ENCODE measurements around the gene C1QTNF1.

Gene C1QTNF1

GRCh38 chr17:79034931-79035485 is 11.0 kb downstream of the C1QTNF1 start:
- TF ChIP-seq CTCF (IDR thresholded peaks at IDR 0.05), result no peak

GRCh38 chr17:79035686-79036085 is 11.7 kb downstream of the C1QTNF1 start:
- TF ChIP-seq CTCF (IDR thresholded peaks at IDR 0.05), result no peak

- no peak for TF ChIP-seq CTCF (IDR thresholded peaks at IDR 0.05)
Measured at GRCh38 chr17:79036181-79036580, 12.2 kb downstream of the C1QTNF1 start.

GRCh38 chr17:79036596-79036995 is 12.6 kb downstream of the C1QTNF1 start:
- TF ChIP-seq CTCF (IDR thresholded peaks at IDR 0.05), result no peak

- no peak for TF ChIP-seq CTCF (IDR thresholded peaks at IDR 0.05)
Measured at GRCh38 chr17:79038545-79039135, 14.7 kb downstream of the C1QTNF1 start.

GRCh38 chr17:79039171-79039570 is 15.2 kb downstream of the C1QTNF1 start:
- no peak for TF ChIP-seq CTCF (IDR thresholded peaks at IDR 0.05)

- no peak for TF ChIP-seq CTCF (IDR thresholded peaks at IDR 0.05)
Measured at GRCh38 chr17:79039886-79040285, 15.9 kb downstream of the C1QTNF1 start.
